Renal cortical epithelial cell (primary cell): Measurements from ENCODE around the gene ADAM10. TPM values are rescaled to one million over a fixed set of nuclear protein-coding genes. Genes with fewer than 3 reads are reported as not detected.

ENCODE experiments used
- DNase-seq: peaks from one replicate; pipeline ENCODE4 v3.0.0-alpha.2; 2011; ENCODE audit warnings: low read depth
- total RNA-seq: library from RNA; depleted of rRNA; stranded (reverse); fragments of >200 nt; gene quantifications from 2 replicates; pipeline ENCODE4 v1.2.3, GENCODE V29; 2014

The ADAM10 gene
- total RNA-seq, 1 donor from 2014 or later: 540 TPM

GRCh38 chr15:58552505-58553364, 196.8 kb downstream of the ADAM10 start:
- no peak for DNase-seq

- peak; percentile 94 for DNase-seq
Measured at GRCh38 chr15:58551764-58552504, 197.6 kb downstream of the ADAM10 start.

DNA sequence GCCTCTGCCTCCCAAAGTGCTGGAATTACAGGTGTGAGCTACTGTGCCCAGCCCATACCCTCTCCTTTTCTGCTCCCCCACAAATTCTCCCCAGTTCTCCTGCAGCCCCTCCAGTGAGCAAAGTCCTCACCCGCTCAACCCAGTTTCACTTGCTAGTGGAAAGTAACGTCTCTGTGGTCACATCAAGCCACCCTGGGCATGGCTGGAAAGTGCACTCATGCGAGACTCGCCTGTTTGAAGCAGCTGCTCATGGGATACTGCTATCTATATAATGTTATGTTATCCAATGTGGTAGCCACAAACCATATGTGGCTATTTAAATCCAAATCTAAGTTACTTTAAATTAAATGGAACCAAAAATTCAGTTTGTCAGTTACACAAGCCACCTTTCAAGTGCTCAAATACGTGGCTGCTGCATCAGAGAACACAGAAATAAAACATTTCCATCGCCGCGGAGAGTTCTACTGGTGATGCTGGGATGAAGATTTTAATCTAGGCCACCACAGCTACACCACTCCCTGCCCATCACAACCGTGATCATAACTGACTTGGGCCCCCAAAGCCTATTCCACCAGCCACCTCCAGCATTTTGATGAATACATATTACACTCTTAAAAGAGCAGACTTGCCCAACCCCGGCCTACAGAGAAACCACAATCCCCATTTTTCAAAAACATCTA, 198.3 kb downstream of the ADAM10 start:
- no peak for DNase-seq

DNA sequence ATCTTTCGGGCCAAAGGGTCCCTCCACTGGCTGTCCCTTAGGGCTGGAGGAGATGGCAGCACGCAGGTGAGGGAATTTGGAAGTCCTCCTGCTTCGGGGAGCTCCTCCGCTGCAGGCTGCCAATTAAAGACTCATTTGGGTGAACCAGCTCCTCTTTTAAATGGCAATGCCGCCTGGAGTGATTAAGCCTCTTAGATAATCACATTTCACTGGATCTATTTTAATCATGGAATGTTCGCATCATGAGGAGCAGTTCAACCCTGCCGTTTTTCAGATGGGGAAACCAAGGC, 199.8 kb downstream of the ADAM10 start:
- no peak for DNase-seq

- DNase-seq: no peak
Measured at GRCh38 chr15:58549013-58549784, 200.3 kb downstream of the ADAM10 start.

- no peak for DNase-seq
Measured at GRCh38 chr15:58548308-58549012, 201.0 kb downstream of the ADAM10 start.

- DNase-seq: no peak
Measured at GRCh38 chr15:58547628-58548307, 201.7 kb downstream of the ADAM10 start.

GRCh38 chr15:58546635-58547627, 202.6 kb downstream of the ADAM10 start:
- peak; percentile 99 for DNase-seq

DNA sequence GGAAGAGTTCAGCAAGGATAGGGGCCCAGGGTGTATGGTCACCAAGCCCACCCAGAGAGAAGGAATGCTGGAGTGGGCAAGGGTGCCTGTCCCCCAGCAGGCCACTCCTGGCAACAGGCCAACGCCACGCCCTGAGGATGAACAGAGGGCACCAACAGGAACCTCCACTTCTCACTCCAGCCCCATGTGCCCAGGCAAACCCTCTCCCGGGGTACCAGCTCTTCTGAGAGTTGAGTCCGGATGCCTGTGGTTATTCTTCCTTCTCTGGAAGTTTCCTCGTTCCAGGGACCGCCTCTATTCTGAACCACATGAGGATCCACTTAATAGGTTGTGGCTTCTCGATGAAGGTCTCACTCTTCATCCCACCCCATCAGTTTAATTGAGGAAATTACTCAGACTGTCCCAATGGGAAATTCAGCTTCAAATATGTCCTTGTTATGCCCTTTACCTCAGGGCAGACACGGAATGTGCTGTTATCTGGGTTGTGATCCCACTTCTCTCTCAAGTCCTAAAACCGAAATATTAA, 203.4 kb downstream of the ADAM10 start:
- DNase-seq: no peak

DNA sequence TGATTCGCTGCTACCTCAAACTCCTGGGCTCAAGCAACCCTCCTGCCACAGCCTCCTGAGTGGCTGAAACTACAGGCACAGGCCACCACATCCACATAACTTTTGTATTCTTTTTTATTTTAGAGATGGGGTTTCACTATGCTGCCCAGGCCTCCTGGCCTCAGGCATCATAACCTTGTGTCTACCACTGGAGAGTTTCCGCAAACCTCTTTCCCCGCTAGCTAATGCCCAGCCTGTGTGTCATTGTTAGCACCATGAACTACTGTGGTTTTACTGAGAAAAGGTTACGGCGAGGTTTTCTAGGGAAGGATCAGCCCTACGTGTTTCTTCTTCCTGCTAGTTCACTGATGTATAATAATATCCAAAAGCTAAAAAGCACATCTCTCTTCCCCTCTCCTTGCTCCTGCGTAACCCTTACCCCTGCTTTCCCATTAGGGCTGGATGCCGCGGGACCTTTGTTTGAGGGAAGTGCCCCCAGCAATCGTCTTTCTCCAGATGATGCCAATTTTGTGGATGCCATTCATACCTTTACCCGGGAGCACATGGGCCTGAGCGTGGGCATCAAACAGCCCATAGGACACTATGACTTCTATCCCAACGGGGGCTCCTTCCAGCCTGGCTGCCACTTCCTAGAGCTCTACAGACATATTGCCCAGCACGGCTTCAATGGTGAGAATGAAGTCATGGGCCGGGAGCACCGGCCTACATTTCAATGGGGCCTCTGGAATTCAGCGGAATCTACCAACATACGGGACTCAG, 204.0 kb downstream of the ADAM10 start:
- no peak for DNase-seq

GRCh38 chr15:58544756-58545155, 204.8 kb downstream of the ADAM10 start:
- no peak for DNase-seq

GRCh38 chr15:58543664-58544335, 205.7 kb downstream of the ADAM10 start:
- DNase-seq: no peak

DNA sequence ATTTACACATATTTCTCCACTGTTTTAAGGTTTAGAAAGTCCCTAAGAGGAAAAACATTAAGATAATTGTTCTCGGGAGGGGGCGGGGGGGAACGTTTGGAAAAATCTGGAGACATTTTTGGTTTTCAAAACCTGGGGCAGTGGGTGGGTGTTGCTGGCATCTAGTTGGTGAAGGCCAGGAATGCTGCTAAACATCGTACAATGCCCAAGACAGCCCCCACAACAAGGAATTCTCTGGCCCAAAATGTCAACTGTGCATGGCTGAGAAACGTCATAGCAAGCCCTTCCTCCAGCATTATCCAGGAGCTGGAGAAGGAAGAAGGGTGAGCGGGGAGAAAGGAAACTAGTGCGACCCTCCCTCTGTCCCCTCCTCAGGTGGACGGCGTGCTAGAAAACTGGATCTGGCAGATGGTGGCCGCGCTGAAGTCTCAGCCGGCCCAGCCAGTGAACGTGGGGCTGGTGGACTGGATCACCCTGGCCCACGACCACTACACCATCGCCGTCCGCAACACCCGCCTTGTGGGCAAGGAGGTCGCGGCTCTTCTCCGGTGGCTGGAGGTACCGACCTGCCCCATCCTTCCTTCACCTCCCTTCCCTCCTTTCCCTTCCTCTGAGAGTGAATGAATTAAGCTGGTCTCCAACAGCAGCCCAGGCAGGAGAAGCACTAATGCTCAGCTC, 208.0 kb downstream of the ADAM10 start:
- DNase-seq: no peak

DNA sequence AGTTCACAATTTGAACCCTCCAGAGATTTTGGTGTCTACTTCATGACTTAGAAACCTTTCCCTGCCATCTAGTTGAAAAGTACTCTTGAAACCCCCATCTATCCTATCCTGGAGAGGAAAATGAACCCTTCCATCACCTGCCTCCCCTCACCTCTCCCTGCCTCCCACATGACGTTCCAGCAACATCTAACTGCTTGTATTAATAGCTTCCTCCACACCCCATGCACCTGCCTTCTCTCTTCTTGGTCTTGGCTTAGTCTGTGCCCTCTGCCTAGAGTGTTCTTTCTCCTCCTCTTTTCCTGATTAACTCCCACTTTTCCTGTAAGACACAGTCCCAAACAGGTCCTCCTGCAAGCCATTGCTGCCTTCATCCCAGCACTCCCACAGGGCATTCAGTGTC, 210.0 kb downstream of the ADAM10 start:
- DNase-seq: no peak

DNA sequence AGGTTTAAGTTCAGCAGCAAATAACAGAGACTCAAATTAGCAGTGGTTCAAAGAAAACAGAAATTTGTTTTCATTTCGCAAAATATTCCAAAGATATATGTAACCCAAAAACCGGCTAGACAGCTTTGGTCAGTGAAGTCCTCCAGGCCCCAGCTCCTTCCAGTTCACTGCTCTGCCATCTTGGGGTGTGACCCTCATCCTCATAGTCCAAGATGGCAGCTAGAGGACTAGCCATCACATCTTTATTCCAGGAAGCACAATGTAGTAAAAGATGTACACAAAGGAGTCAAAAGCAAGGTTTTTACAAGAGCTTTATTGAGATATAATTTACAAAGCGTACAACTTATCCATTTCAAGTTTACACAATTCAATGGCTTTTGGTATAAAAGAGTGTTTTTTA, 210.6 kb downstream of the ADAM10 start:
- DNase-seq: no peak
